ENCODE measurements around the gene ZNF385D. TPM values are rescaled to one million over a fixed set of nuclear protein-coding genes. Genes with fewer than 3 reads are reported as not detected.

ZNF385D gene
- total and polyA plus RNA-seq, 2 of the 13 experiments (the other 11 are each of a cell fraction or from before 2014, with no cell fraction given) = not detected

DNA sequence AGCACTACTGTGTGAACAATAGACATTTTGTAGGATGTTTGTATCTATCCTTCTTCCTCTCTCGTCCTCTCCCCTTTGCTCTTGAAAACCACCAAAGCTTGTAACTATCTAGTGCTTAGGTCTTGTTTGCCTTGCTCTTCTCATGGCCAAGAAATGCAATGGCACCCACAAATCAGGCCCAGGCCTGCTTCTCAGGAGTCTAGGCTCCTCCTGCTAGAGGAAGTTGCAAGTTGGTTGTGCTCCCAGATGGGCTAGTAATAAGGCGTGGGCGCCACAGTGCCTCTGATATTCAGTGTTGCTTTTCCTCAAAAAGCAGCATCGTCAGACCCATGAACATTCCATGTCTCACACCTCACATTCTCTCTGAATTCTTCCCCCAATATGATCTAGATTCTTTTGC is 28.7 kb downstream of the ZNF385D start:
- H2AFZ ChIP-seq (ENCODE audit: low read length) = no peak overlapping the region
- WGBS (ENCODE audit: low lambda C conversion rate) = 39% methylated on average over 4 of the region's 4 CpGs
- FAIRE-seq (no peak), ATAC-seq (no peak), DNase-seq (ENCODE audit: low spot score) (no peak)
- intact Hi-C loops (cut with micrococcal nuclease; ENCODE audit: unreplicated experiment) (no loop called here), in situ Hi-C loops (cut with HindIII; ENCODE audit: extremely low pct_ligation_motif_present, low pct_unique_long_range_greater_than_20kb) (no loop called here)
- peaks cover 14% of the 10 kb centered on the region for H3K9me3 ChIP-seq (ENCODE audit: low read length)
- H3K27ac ChIP-seq (ENCODE audit: extremely low read length, insufficient read depth, low read length) = no peak overlapping the region
- TF ChIP-seq RARG (CRISPR knock-in tag; IDR thresholded peaks at IDR 0.05; ENCODE audit: low read depth) (no peak), ZNF124 (CRISPR knock-in tag; IDR thresholded peaks at IDR 0.05) (no peak), ZBTB33 (CRISPR knock-in tag; IDR thresholded peaks at IDR 0.05) (no peak), ADNP (CRISPR knock-in tag; IDR thresholded peaks at IDR 0.05) (no peak), KLF15 (CRISPR knock-in tag; IDR thresholded peaks at IDR 0.05; ENCODE audit: borderline replicate concordance) (no peak), GPBP1L1 (CRISPR knock-in tag; IDR thresholded peaks at IDR 0.05) (no peak), ZNF547 (CRISPR knock-in tag; IDR thresholded peaks at IDR 0.05) (no peak), ZMYM3 (CRISPR knock-in tag; IDR thresholded peaks at IDR 0.05) (no peak), SMC3 (IDR thresholded peaks at IDR 0.05; ENCODE audit: low read length) (no peak)
- TF ChIP-seq, protein P1, sequence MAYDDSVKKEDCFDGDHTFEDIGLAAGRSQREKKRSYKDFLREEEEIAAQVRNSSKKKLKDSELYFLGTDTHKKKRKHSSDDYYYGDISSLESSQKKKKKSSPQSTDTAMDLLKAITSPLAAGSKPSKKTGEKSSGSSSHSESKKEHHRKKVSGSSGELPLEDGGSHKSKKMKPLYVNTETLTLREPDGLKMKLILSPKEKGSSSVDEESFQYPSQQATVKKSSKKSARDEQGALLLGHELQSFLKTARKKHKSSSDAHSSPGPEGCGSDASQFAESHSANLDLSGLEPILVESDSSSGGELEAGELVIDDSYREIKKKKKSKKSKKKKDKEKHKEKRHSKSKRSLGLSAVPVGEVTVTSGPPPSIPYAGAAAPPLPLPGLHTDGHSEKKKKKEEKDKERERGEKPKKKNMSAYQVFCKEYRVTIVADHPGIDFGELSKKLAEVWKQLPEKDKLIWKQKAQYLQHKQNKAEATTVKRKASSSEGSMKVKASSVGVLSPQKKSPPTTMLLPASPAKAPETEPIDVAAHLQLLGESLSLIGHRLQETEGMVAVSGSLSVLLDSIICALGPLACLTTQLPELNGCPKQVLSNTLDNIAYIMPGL (CRISPR knock-in tag; IDR thresholded peaks at IDR 0.05; ENCODE audit: borderline replicate concordance in 1 of 2, low read depth in 1 of 2) = no peak
- TF ChIP-seq, protein P2, sequence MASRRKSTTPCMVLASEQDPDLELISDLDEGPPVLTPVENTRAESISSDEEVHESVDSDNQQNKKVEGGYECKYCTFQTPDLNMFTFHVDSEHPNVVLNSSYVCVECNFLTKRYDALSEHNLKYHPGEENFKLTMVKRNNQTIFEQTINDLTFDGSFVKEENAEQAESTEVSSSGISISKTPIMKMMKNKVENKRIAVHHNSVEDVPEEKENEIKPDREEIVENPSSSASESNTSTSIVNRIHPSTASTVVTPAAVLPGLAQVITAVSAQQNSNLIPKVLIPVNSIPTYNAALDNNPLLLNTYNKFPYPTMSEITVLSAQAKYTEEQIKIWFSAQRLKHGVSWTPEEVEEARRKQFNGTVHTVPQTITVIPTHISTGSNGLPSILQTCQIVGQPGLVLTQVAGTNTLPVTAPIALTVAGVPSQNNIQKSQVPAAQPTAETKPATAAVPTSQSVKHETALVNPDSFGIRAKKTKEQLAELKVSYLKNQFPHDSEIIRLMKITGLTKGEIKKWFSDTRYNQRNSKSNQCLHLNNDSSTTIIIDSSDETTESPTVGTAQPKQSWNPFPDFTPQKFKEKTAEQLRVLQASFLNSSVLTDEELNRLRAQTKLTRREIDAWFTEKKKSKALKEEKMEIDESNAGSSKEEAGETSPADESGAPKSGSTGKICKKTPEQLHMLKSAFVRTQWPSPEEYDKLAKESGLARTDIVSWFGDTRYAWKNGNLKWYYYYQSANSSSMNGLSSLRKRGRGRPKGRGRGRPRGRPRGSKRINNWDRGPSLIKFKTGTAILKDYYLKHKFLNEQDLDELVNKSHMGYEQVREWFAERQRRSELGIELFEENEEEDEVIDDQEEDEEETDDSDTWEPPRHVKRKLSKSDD (CRISPR knock-in tag; IDR thresholded peaks at IDR 0.05; ENCODE audit: low read depth) = no peak
- CTCF ChIA-PET (ENCODE audit: low intra/inter-chr PET ratio, low total read pairs) = no interaction called here
- no TSS peak for BruUV-seq (replicated peaks)
- H3K9ac ChIP-seq (ENCODE audit: insufficient read depth, low read depth, low read length) = no peak overlapping the region
- no peaks in the 10 kb centered on the region for H3K27me3 ChIP-seq (ENCODE audit: control insufficient read depth in 1 of 2, insufficient read depth in 2 of 2, low read length in 2 of 2)
- no peak overlapping the region for H3K4me3 ChIP-seq (replicated peaks in 1 of 3; ENCODE audit: insufficient read depth in 1 of 3, low read depth in 2 of 3, low read length in 3 of 3)
- POLR2A ChIA-PET = no interaction called here
- no peaks in the 10 kb centered on the region for H3K79me2 ChIP-seq (ENCODE audit: insufficient read depth, low read length)
- no peaks in the 10 kb centered on the region for H3K4me1 ChIP-seq (ENCODE audit: insufficient read depth, low read length)
- no peak overlapping the region for H3K4me2 ChIP-seq (ENCODE audit: low read depth, low read length)
- no peaks in the 10 kb centered on the region for H4K20me1 ChIP-seq (ENCODE audit: insufficient read depth, low read length)
- no peaks in the 10 kb centered on the region for H3K36me3 ChIP-seq (replicated peaks in 1 of 2; ENCODE audit: control insufficient read depth in 1 of 2, insufficient read depth in 2 of 2, low read length in 2 of 2)

All from HepG2 (cell line).